ENCODE measurements around the gene MAOB.

Gene MAOB

DNA sequence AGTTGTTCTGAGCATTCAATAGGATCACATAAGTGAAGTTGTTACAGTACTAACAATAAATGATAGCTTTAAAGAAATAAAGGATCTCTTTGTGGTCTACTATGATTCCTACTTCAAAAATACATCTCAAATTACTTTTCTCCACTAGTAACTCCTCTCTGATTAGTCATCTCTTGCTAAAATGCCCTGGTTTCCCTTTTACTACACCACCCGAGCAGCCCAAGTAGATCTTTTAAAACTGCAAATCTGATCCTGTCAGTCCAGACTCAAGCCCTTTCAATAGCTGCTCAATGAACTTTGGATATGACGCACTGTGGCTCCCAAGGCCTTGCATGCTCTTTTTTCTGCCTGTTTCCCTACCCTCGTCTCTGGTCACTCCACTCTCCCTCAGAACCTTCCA is 128.6 kb downstream of the MAOB start:
- no peak overlapping the region for H3K27ac ChIP-seq (ENCODE audit: low read depth, low read length)
- H3K4me2 ChIP-seq (ENCODE audit: low read length) = no peak overlapping the region
- H3F3A ChIP-seq (ENCODE audit: control insufficient read depth, insufficient read depth) = no peaks in the 10 kb centered on the region
- no peaks in the 10 kb centered on the region for H3K79me2 ChIP-seq (ENCODE audit: control insufficient read depth, low read length)
- H3K4me3 ChIP-seq (ENCODE audit: low read length) = no peak overlapping the region
- H3K9me3 ChIP-seq (ENCODE audit: control insufficient read depth, insufficient read depth, low read length) = no peaks in the 10 kb centered on the region
- TF ChIP-seq CTCF (IDR thresholded peaks at IDR 0.05; ENCODE audit: low read depth, low read length, poor library complexity, severe bottlenecking) (no peak), EZH2phosphoT487 (IDR thresholded peaks at IDR 0.05; ENCODE audit: borderline replicate concordance, low read length) (no peak)
- no peaks in the 10 kb centered on the region for H3K36me3 ChIP-seq (ENCODE audit: control insufficient read depth, low read length)
- H4K20me1 ChIP-seq (ENCODE audit: control insufficient read depth, insufficient read depth, low read depth, low read length) = no peaks in the 10 kb centered on the region
- no peaks in the 10 kb centered on the region for H3K27me3 ChIP-seq (ENCODE audit: control insufficient read depth, low read length)
- H3K4me1 ChIP-seq (ENCODE audit: control insufficient read depth, low read length) = no peaks in the 10 kb centered on the region
- no peaks in the 10 kb centered on the region for H3K9me2 ChIP-seq (replicated peaks; ENCODE audit: control insufficient read depth, low read length)

DNA sequence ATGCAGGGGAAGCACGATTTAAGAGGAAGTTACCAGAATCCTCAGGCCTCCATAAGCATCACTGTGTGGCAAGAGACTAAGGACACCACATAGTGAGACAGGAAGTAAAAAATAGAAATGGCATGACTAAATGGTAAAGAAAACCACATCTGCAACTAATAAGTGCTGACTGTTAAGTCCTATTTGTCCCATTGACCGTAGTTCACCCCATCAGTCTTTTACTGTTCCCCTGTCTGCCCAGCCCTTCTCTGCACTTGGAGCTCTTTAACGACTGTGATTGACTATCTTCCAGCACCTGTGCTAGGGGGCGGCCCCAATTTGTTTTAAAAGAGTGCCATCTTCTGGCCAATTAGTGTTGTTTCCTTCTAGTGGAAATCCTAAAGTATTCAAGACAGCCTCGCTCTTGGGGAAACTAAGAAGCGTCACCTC is 132.0 kb downstream of the MAOB start:
- Histone ChIP-seq H3K4me1 (ENCODE audit: control insufficient read depth, low read length) (no peaks in the 10 kb centered on the region), H3K9me2 (replicated peaks; ENCODE audit: control insufficient read depth, low read length) (no peaks in the 10 kb centered on the region), H3K4me2 (ENCODE audit: low read length) (no peak overlapping the region), H3K27ac (ENCODE audit: low read depth, low read length) (no peak overlapping the region), H3K4me3 (ENCODE audit: low read length) (no peak overlapping the region), H3K36me3 (ENCODE audit: control insufficient read depth, low read length) (no peaks in the 10 kb centered on the region), H3K79me2 (ENCODE audit: control insufficient read depth, low read length) (no peaks in the 10 kb centered on the region), H3F3A (ENCODE audit: control insufficient read depth, insufficient read depth) (no peaks in the 10 kb centered on the region), H3K27me3 (ENCODE audit: control insufficient read depth, low read length) (no peaks in the 10 kb centered on the region), H3K9me3 (ENCODE audit: control insufficient read depth, insufficient read depth, low read length) (no peaks in the 10 kb centered on the region), H4K20me1 (ENCODE audit: control insufficient read depth, insufficient read depth, low read depth, low read length) (no peaks in the 10 kb centered on the region)
- TF ChIP-seq EZH2phosphoT487 (IDR thresholded peaks at IDR 0.05; ENCODE audit: borderline replicate concordance, low read length) (no peak), CTCF (IDR thresholded peaks at IDR 0.05; ENCODE audit: low read depth, low read length, poor library complexity, severe bottlenecking) (peak; percentile 41)

DNA sequence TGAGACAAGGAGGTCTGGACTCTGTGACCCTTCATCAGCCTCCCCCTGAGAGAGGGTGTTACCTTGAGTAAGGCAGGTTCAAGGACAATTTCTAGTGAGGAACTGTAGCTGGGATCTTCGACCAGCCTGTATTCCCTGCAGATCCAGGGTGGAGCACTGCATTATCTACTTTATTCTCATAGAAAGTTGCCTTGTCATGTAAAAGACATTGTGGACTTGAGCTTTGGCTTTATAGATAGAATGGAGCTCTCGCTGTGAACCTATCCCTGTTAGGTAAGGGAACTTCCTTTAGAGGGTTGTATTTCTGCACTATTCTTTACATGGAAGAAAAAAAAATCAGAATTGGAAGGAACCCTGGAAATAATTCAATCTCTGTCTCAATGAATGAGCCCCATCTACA is 134.8 kb downstream of the MAOB start:
- no peaks in the 10 kb centered on the region for H3K4me1 ChIP-seq (ENCODE audit: control insufficient read depth, low read length)
- H3K4me3 ChIP-seq (ENCODE audit: low read length) = no peak overlapping the region
- H3K4me2 ChIP-seq (ENCODE audit: low read length) = no peak overlapping the region
- no peaks in the 10 kb centered on the region for H3K27me3 ChIP-seq (ENCODE audit: control insufficient read depth, low read length)
- H3K9me3 ChIP-seq (ENCODE audit: control insufficient read depth, insufficient read depth, low read length) = no peaks in the 10 kb centered on the region
- H4K20me1 ChIP-seq (ENCODE audit: control insufficient read depth, insufficient read depth, low read depth, low read length) = no peaks in the 10 kb centered on the region
- no peaks in the 10 kb centered on the region for H3K36me3 ChIP-seq (ENCODE audit: control insufficient read depth, low read length)
- H3F3A ChIP-seq (ENCODE audit: control insufficient read depth, insufficient read depth) = no peaks in the 10 kb centered on the region
- no peaks in the 10 kb centered on the region for H3K9me2 ChIP-seq (replicated peaks; ENCODE audit: control insufficient read depth, low read length)
- no peak overlapping the region for H3K27ac ChIP-seq (ENCODE audit: low read depth, low read length)
- no peaks in the 10 kb centered on the region for H3K79me2 ChIP-seq (ENCODE audit: control insufficient read depth, low read length)
- TF ChIP-seq CTCF (IDR thresholded peaks at IDR 0.05; ENCODE audit: low read depth, low read length, poor library complexity, severe bottlenecking) (no peak), EZH2phosphoT487 (IDR thresholded peaks at IDR 0.05; ENCODE audit: borderline replicate concordance, low read length) (no peak)

All from DOHH2 (cell line).